Suprapubic skin (tissue), 4 donors: ENCODE data around the gene IER5. TPM values are rescaled to one million over a fixed set of nuclear protein-coding genes. Genes with fewer than 3 reads are reported as not detected.
"Not testable (repeated sequence)": the region's sequence is repeated elsewhere in the genome, so short reads cannot be mapped to it uniquely, and the experiment has no call there.

ENCODE experiments used
- DNase-seq, 2 donors: peaks; one replicate each; pipeline ENCODE4 v3.0.0-alpha.2; 2019; ENCODE audit warnings: low spot score in 2 of 2
- H3K27ac ChIP-seq: fragments of 200-600 bp; sonication (generic); one replicate; pipeline ENCODE4 v1.5.1; 2019
- H3K27me3 ChIP-seq: fragments of 200-600 bp; sonication (generic); one replicate; pipeline ENCODE4 v1.5.1; 2019
- H3K36me3 ChIP-seq: fragments of 200-600 bp; sonication (generic); one replicate; pipeline ENCODE4 v1.5.1; 2019
- H3K4me1 ChIP-seq: fragments of 200-600 bp; sonication (generic); one replicate; pipeline ENCODE4 v1.5.1; 2019
- H3K4me3 ChIP-seq: fragments of 200-600 bp; sonication (generic); one replicate; pipeline ENCODE4 v1.5.1; 2019; ENCODE audit warnings: mild to moderate bottlenecking
- H3K9me3 ChIP-seq: fragments of 200-600 bp; sonication (generic); one replicate; pipeline ENCODE4 v1.5.1; 2019
- EP300 ChIP-seq: sonication (generic); formaldehyde crosslinking; IDR thresholded peaks from one replicate; pipeline ENCODE4 v1.6.1; 2017; ENCODE audit warnings: antibody characterized with exemption
- POLR2A ChIP-seq, 2 donors: fragments of 450-650 bp; IDR thresholded peaks; one replicate each; pipeline ENCODE4 v1.6.1; 2017; ENCODE audit warnings: antibody characterized with exemption in 2 of 2, mild to moderate bottlenecking in 2 of 2, moderate library complexity in 2 of 2
- POLR2AphosphoS5 ChIP-seq, 3 donors: sonication (generic); formaldehyde crosslinking; IDR thresholded peaks; one replicate each; pipeline ENCODE4 v1.6.1; 2017; ENCODE audit warnings: antibody characterized with exemption in 3 of 3
- WGBS: methylation state at CpG from one replicate; pipeline ENCODE4 v1.1.5; 2018; 5-methylcytosine and 5-hydroxymethylcytosine counted together
- total RNA-seq, 4 donors: library from RNA; depleted of rRNA; stranded (reverse); fragments of >200 nt; gene quantifications; one replicate each; pipeline ENCODE4 v1.1.0, GENCODE V29; 2016
- TF ChIP-seq, protein P1 (sequence below), 2 donors: fragments of 200-600 bp in 1 of 2; fragments of 450-650 bp in 1 of 2; sonication (generic) in 1 of 2; IDR thresholded peaks; one replicate each; pipeline ENCODE4 v1.5.1; 2016 to 2019; ENCODE audit warnings: antibody characterized with exemption in 2 of 2, mild to moderate bottlenecking in 1 of 2, moderate library complexity in 1 of 2

The IER5 gene
- total RNA-seq, 4 donors from 2014 or later = 11.3 to 30.4 (median 24.4) TPM

DNA sequence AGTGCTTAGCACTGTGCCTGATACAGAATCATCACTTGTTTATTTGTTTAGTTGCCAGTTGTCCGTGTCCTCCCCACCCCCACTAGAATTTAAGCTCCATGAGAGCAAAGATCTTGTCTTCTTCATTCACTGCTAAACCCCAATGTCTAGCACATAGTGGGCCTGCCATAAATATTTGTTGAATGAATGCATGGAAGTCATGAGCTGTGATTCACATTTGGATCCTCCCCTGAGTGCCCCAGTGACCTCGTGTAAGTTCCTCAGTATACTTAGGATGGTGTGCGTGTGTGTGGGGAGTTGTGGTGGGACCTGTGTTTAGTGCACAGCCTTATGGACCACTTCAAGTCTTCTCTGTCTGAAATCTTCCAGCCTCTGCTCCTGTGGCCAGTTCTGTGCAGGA, 23.1 kb downstream of the IER5 start:
- no peaks in the 10 kb centered on the region for H3K27me3 ChIP-seq
- peaks cover 28% of the 10 kb centered on the region for H3K4me1 ChIP-seq
- no peak for DNase-seq
- TF ChIP-seq, protein P1, sequence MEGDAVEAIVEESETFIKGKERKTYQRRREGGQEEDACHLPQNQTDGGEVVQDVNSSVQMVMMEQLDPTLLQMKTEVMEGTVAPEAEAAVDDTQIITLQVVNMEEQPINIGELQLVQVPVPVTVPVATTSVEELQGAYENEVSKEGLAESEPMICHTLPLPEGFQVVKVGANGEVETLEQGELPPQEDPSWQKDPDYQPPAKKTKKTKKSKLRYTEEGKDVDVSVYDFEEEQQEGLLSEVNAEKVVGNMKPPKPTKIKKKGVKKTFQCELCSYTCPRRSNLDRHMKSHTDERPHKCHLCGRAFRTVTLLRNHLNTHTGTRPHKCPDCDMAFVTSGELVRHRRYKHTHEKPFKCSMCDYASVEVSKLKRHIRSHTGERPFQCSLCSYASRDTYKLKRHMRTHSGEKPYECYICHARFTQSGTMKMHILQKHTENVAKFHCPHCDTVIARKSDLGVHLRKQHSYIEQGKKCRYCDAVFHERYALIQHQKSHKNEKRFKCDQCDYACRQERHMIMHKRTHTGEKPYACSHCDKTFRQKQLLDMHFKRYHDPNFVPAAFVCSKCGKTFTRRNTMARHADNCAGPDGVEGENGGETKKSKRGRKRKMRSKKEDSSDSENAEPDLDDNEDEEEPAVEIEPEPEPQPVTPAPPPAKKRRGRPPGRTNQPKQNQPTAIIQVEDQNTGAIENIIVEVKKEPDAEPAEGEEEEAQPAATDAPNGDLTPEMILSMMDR (IDR thresholded peaks at IDR 0.05) = no peak
- TF ChIP-seq POLR2AphosphoS5 (IDR thresholded peaks at IDR 0.05) (no peak), EP300 (no peak), POLR2A (IDR thresholded peaks at IDR 0.05) (no peak)
- 91% methylated on average over 3 of the region's 3 CpGs for WGBS
- no peak overlapping the region for H3K4me3 ChIP-seq
- H3K27ac ChIP-seq = peak overlapping the region; percentile 72
- H3K9me3 ChIP-seq = no peaks in the 10 kb centered on the region
- no peaks in the 10 kb centered on the region for H3K36me3 ChIP-seq

DNA sequence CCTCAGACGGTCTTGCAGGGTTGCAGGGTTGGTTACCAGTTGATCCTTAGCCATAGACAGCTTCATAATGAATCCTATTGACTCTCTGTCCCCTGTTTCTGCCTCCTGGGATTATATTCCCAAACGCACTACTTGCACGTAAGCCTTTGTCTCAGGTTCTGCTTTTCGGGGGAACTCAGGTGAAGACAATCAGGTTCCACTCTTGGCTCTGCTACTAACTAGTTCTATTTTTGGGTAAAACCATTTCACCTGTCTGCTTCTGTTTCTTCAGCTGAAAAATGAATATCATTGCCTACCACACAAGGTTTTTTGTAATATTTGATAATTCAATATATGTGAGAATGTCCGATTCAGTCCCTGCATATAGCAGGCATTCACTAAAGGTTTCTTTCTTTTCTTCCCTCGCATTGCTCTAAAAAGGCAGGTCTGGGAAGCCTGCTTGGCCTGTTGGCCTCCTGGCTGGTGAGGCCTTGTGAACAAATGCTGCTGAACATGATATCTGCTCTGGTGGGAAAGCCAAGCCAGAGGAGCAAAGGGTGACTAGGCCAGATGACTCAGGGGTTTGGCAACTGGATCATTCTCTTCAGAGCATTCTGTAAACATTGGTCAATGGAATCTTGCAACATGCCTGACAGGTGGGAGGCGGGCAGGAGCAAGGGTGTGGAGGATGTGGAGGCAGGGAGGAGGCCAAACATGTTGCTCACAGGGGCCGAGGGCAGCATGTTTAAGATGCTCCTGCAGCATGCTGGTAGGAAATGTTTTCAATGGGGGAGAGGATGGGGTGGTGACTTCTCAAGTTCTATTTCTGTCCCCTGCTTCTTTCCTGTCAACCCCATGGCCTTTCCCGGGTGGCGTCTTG, 23.8 kb downstream of the IER5 start:
- DNase-seq = peak; percentile 88 to 89
- WGBS = 62% methylated on average over 10 of the region's 10 CpGs

DNA sequence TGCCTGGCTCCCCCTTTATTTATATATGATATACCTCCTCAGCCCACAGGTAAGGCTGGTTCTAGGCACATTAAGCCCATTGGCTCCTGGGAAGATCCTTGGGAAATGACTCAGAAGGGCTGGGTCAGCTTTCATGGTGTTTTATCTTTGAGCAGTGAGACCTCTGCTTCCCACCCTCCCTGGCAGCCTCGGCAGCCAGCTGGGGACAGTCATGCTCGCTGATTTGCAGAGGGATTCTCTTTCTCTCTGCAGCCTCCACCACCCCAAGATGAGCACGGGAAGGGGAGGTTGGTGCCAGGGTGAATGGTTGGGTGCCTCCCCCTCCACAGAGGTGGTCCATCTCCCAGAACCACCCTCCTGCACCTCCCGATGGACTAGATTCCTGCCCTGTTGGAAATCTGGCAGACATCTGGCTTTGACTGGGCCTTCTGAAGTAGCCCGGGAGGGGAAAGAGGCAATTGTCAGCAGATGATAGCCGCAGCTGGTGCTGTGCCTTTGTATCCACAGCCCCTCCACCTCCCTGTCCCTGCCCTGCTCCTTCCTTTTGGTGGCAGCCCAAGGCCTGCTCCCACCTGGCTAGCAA, 24.6 kb downstream of the IER5 start:
- DNase-seq = no peak
- Histone ChIP-seq H3K9me3 (no peaks in the 10 kb centered on the region), H3K27me3 (no peaks in the 10 kb centered on the region), H3K36me3 (no peaks in the 10 kb centered on the region), H3K4me1 (peaks cover 32% of the 10 kb centered on the region), H3K4me3 (no peak overlapping the region), H3K27ac (peak overlapping the region; percentile 72)
- 0% methylated on average over 1 of the region's 6 CpGs for WGBS
- TF ChIP-seq POLR2A (IDR thresholded peaks at IDR 0.05) (no peak), EP300 (no peak), POLR2AphosphoS5 (IDR thresholded peaks at IDR 0.05) (no peak)
- TF ChIP-seq, protein P1 (IDR thresholded peaks at IDR 0.05) = no peak

More for the DNA sequence above, 23.8 kb downstream of the IER5 start:
- Histone ChIP-seq H3K27me3 (no peaks in the 10 kb centered on the region), H3K4me1 (peaks cover 29% of the 10 kb centered on the region), H3K27ac (peak overlapping the region; percentile 72), H3K36me3 (no peaks in the 10 kb centered on the region), H3K9me3 (no peaks in the 10 kb centered on the region), H3K4me3 (no peak overlapping the region)
- no peak for TF ChIP-seq EP300
- no peak for TF ChIP-seq POLR2A (IDR thresholded peaks at IDR 0.05)
- peak in 2 of 3 donors; percentile 93 to 96 for TF ChIP-seq POLR2AphosphoS5 (IDR thresholded peaks at IDR 0.05)

DNA sequence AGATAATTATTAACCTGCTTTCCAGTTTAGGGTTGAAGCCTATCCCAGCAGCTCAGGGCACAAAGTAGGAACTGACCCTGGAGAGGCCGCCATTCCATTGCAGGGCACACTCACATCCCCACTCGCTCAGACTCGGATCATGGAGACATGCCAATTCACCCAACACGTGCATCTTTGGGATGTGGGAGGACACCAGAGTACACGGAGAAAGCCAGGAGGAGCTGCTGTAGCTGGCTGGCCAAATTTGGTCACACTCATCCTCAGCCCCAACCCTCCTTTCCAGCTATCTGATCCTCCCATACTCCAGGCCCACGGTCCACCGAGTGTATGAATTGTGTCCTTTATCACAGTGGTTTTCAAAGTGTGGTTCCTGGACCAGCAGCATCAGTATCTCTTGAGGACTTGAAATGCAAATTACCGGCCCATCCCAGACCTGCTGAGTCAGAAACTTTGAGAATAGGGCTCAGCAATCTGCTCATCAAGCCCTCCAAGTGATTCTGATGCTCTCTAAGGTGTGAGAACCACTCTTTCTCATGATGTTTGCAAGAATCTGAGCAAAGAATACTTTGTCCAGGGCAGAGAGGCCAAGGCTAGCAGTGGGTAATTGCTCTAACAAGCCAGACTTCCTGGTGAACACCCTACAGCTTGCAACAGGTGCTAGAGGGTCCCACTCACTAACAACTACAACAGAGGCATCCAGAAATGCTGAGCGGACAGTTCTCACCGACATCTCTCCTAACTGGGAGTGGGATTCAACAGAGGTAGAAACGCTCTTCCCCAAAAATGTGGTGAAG, 26.3 kb downstream of the IER5 start:
- Histone ChIP-seq H3K9me3 (no peaks in the 10 kb centered on the region), H3K36me3 (no peaks in the 10 kb centered on the region), H3K4me1 (peaks cover 46% of the 10 kb centered on the region), H3K4me3 (no peak overlapping the region), H3K27ac (no peak overlapping the region), H3K27me3 (no peaks in the 10 kb centered on the region)
- DNase-seq = no peak
- TF ChIP-seq POLR2A (IDR thresholded peaks at IDR 0.05) = no peak
- TF ChIP-seq EP300 = no peak
- TF ChIP-seq POLR2AphosphoS5 (IDR thresholded peaks at IDR 0.05) = no peak
- TF ChIP-seq, protein P1 (IDR thresholded peaks at IDR 0.05) = no peak
- 85% methylated on average over 11 of the region's 11 CpGs for WGBS

DNA sequence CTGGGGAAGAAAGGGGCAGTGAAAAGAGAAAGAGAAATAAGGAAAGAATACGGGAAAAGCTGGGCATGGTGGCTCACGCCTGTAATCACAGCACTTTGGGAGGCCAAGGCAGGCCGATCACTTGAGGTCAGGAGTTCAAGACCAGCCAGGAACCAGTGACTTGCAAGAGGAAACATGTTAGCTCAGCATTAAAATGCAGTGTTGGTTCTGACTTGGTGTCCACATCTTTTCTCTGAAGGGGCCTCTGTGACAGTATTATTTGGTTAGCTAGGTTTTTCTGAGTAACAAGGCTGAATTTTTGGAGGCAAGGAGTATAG, 26.8 kb downstream of the IER5 start:
- Histone ChIP-seq H3K4me1 (peaks cover 48% of the 10 kb centered on the region), H3K36me3 (no peaks in the 10 kb centered on the region), H3K9me3 (no peaks in the 10 kb centered on the region), H3K27ac (no peak overlapping the region), H3K4me3 (no peak overlapping the region), H3K27me3 (no peaks in the 10 kb centered on the region)
- 95% methylated on average over 3 of the region's 3 CpGs for WGBS
- TF ChIP-seq EP300 (no peak), POLR2A (IDR thresholded peaks at IDR 0.05) (no peak), POLR2AphosphoS5 (IDR thresholded peaks at IDR 0.05) (no peak)
- TF ChIP-seq, protein P1 (IDR thresholded peaks at IDR 0.05) = no peak
- no peak for DNase-seq

DNA sequence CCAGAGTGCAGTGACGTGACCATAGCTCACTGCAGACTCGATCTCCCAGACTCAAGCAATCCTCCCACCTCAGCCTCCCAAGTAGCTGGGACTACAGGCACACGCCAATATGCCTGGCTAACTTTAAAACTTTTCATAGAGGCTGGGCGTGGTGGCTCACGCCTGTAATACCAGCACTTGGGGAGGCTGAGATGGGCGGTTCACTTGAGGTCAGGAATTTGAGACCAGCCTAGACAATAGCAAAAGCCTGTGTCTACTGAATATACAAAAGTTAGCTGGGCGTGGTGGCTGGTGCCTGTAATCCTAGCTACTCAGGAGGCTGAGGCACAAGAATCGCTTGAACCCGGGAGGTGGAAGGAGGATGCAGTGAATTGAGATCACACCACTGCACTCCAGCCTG, 27.5 kb downstream of the IER5 start:
- not testable (repeated sequence) for H3K36me3 ChIP-seq, H3K27me3 ChIP-seq, H3K4me3 ChIP-seq, DNase-seq, H3K27ac ChIP-seq, H3K9me3 ChIP-seq
- peaks cover 53% of the 10 kb centered on the region for H3K4me1 ChIP-seq
- WGBS = 95% methylated on average over 9 of the region's 9 CpGs
